AG09319 (cell line): ENCODE data around the gene SLC16A5.

ENCODE experiments used
- DNase-seq: peaks from one replicate; pipeline ENCODE4 v3.0.0-alpha.2; 2010; ENCODE audit warnings: low read depth; ENCODE audit errors: extremely low read depth
- TF ChIP-seq, protein P1 (sequence below): IDR thresholded peaks from 2 replicates; pipeline ENCODE4 v1.5.1; 2011; ENCODE audit warnings: low read depth, mild to moderate bottlenecking, inconsistent platforms, low read length, moderate library complexity

The SLC16A5 gene

GRCh38 chr17:75109407-75110233 lies 21.9 kb downstream of the SLC16A5 start, which contains the start of gene ARMC7:
ARMC7 (plus strand) TSS chr17:75109969; CDS start chr17:75110289, 320 bp downstream.
- TF ChIP-seq, protein P1, sequence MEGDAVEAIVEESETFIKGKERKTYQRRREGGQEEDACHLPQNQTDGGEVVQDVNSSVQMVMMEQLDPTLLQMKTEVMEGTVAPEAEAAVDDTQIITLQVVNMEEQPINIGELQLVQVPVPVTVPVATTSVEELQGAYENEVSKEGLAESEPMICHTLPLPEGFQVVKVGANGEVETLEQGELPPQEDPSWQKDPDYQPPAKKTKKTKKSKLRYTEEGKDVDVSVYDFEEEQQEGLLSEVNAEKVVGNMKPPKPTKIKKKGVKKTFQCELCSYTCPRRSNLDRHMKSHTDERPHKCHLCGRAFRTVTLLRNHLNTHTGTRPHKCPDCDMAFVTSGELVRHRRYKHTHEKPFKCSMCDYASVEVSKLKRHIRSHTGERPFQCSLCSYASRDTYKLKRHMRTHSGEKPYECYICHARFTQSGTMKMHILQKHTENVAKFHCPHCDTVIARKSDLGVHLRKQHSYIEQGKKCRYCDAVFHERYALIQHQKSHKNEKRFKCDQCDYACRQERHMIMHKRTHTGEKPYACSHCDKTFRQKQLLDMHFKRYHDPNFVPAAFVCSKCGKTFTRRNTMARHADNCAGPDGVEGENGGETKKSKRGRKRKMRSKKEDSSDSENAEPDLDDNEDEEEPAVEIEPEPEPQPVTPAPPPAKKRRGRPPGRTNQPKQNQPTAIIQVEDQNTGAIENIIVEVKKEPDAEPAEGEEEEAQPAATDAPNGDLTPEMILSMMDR, result no peak
- DNase-seq, result no peak

DNA sequence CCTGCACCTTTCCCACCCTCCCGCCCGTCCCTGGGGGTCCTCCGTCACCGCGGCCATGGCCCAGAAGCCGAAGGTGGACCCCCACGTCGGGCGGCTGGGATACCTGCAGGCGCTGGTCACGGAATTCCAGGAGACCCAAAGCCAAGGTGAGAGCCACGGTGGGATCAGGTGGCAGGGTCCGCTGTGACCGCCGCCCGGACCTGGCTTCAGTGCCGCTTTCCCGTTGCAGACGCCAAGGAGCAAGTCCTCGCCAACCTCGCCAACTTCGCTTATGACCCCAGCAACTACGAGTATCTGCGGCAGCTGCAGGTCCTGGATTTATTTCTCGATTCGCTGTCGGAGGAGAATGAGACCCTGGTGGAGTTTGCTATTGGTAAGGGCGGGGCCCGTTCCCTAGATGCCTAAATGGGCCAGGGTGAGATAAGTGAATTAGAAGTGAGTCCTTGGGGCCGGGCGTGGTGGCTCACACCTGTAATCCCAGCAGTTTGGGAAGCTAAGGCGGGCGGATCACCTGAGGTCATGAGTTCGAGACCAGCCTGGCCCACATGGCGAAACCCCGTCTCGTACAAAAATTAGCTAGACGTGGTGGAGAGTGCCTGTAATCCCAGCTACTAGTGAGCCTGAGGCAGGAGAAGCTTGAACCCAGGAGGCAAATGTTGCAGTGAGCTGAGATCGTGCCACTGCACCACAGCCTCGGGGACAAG lies 22.6 kb downstream of the SLC16A5 start:
- TF ChIP-seq, protein P1, result no peak
- no peak for DNase-seq

DNA sequence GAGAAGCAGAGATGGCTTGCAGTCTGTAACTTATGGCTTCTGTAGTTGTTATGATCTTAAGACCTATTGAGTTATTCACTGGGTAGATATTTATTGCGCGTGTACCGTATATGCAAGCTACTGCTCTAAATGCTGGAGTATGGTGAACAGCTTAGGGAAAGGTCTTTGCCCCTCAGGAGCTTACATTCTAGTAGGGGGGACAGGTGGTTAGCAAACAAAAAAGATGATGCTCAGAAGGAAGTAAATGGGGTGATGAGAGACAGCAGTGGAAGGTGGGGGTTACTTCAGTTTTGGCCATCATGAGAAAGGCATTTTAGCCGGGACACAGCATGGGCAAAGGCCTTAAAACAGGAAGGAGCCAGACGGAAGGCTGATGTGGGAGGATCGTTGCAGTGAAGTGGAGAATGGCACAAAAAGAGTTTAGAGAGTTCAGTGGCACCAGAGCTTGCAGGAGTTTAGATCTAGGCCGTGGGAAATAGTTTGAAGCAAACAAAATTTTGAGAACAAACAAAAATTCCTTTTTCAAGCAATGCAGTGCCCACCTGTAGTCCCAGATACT lies 24.1 kb downstream of the SLC16A5 start:
- DNase-seq, result no peak
- TF ChIP-seq, protein P1, result no peak

GRCh38 chr17:75113798-75114551 lies 26.2 kb downstream of the SLC16A5 start:
- TF ChIP-seq, protein P1, result peak; percentile 93
- DNase-seq, result peak; percentile 76

GRCh38 chr17:75114552-75115314 lies 27.0 kb downstream of the SLC16A5 start:
- DNase-seq, result no peak
- TF ChIP-seq, protein P1, result no peak

GRCh38 chr17:75115555-75115954 lies 27.8 kb downstream of the SLC16A5 start:
- no peak for DNase-seq
- TF ChIP-seq, protein P1, result no peak
